Measurements from ENCODE around the gene EPHA4.

Gene EPHA4

DNA sequence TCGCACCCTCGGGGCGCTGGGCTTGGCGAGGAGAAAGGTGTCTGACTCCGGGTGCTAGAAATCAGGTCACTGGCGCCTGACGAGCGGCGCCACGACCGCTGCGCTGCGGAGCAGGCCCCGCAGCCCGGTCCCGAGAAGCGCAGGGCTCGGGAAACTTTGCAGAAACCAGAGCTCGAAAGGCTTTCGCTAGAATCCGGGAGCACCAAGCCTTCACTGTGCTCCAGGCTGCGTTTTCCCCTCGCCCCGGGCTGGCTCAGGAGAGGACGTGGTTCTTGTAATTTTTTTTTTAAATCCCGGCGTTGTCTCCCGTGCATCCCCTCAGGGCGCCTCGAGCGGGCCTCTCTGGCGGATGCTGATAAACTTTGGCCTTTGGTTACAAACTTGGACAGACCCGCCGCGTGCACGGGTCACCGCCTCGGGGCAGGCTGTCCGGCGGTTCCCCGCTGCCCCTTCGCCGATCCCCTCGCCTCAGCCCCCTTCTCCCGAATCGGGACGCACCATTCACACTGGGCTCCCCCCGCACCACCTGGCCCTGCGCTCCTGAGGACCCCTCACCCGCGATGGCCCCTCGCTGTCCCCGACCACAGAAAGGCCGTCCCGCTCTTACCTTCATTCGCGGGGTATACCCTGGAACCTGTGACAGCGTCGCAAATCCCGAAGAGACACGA is 419 bp downstream of the EPHA4 start:
- no peak for DNase-seq (ENCODE audit: low read depth, low spot score)

DNA sequence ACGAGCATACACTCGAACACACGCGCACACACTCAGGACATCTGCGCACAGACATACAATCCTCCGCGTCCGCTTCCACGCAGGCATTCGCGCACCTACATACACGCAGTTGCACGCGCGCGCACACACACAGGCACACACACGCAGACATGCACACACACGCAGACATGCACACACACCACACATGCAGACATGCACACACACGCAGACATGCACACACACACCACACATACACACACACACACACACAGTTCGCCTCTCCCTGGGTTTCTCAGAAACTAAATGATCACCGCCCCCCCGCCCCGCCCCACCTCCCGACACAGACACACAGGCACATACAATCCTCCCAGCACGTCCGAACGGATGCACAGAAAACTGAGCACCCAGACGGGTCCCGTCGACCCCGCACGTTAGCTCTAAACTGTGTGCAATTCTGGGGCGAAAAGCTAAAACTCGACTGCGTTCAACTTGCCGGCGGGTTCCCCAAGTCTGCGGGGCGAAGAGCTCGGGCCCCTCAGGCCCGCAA is 1.0 kb downstream of the EPHA4 start:
- no peak for DNase-seq (ENCODE audit: low read depth, low spot score)

DNA sequence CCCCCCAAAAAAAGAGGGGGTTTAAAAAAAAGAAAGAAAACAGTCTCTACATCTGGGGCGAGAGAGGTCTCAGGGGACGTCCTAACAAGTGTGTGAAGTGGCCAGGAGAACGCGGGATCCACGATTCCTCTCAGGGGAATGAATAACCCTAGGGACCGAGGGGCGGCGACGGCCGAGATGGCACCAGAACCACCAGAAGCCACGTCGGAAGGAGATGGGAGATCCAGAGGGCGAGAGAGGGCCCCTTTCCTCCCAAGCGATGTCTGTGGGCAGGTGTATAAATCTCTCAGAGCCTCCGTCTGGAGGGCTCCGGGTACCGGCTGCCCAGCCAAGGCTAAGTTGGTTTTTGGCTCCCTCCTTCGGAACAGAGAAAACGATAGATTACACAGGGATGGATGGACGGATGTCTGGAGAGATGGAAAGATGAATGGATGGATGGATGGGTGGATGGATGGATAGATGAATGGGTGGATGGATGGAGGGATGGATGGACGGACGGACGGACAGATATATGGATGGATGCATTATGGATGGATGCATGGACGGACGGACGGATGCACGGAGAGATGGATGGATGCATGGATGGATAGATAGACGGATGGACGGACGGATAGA is 1.7 kb downstream of the EPHA4 start:
- DNase-seq (ENCODE audit: low read depth, low spot score) = no peak

DNA sequence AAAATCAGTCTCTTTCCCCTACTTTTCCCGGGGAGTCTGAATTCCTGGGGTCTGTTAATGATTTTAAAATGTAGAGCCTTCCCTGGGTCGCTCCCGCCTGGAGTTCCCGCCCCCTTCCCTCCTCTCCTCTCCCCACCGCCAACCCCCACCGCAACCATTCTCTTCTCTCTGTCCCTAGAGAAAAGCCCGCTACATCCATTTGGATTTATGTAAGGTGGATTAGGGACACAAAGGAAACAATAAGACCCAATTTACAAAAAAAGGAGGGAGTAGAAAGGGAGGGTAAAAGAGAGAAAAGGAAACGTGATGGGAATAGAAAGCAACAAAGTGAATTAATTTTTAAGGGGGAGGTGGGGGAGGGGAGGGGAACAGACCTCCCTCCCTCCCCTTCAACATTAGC is 2.2 kb downstream of the EPHA4 start:
- DNase-seq (ENCODE audit: low read depth, low spot score) = no peak

DNA sequence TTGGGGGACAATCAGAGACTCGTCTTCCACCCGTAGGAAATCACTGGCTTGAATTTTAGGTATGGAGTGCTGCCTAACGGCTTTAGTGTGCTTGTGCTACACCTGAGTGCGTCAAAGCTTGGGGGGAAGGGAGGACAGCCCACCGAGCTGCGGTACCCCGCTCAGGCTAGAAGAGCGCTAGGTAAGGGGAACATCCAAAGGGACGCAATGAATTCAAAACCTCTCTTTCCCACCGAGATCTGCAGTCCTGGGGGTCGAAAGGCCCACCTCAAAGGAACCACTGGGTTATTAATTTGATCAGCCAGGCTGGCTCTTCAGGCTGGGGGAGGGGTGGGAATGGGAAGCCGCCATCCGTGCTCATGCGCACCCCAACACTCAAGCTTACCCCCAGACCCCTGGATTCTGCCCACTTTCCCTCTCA is 2.7 kb downstream of the EPHA4 start:
- no peak for DNase-seq (ENCODE audit: low read depth, low spot score)

DNA sequence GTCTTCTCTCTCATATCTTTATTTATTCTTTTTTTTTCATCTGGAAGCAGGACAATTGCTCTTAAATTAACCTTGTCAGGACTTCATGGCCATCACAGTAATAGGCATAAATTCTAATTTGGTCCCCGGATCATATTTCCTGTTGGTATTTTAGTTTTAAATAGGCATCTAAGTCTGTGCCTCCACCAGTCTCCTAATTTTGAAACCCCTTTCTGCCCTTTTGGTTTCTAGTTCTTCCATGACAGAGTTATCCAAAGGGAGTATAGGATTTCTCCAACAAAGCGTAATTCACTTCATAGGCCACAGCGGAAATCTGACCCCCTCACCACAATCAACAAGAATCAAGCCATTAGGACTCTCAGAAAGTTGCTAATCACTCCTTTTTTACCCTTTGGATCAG is 3.8 kb downstream of the EPHA4 start:
- no peak for DNase-seq (ENCODE audit: low read depth, low spot score)

DNA sequence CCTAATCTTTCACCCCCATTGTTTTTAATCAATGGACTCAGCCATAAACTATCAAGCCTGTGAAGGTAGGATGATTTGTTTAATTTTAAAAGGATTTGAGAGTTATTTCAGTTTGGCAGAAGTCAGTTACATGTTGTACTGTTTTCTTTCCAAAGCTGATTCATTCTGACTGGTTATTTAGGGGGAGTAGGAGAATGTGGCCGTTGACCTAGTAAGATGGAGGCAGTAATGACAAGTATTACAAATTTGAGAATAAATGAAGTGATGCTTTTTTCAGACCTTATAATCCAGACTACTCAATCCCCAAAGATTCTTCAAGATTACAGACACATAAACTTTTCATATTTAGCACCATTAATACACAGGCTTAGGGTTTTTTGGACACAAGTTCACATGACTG is 4.3 kb downstream of the EPHA4 start:
- DNase-seq (ENCODE audit: low read depth, low spot score) = no peak

DNA sequence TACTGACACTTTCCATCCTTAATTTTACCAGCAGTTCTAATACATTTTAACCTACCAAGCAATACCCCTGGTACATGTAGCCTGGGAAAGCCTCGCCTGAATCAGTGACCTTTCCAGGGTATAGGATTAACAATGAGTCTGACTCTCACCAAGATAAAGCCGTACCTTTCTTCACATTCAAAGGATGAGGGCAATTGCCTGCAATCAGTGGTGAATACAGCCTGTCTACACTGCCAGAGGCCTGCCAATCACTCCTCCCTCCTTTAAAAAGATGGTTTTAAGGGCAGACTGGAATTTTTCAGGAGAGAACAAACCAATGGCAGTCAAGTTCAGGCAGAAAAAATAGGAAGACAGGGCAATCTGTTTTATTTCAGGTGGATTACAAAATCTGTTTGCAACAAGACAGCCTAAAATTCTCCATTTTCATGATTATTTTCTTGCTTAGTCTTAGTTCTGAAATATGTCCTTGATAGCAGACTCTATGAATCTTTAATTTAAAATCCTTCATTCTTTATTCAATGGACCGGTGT is 4.8 kb downstream of the EPHA4 start:
- no peak for DNase-seq (ENCODE audit: low read depth, low spot score)

DNA sequence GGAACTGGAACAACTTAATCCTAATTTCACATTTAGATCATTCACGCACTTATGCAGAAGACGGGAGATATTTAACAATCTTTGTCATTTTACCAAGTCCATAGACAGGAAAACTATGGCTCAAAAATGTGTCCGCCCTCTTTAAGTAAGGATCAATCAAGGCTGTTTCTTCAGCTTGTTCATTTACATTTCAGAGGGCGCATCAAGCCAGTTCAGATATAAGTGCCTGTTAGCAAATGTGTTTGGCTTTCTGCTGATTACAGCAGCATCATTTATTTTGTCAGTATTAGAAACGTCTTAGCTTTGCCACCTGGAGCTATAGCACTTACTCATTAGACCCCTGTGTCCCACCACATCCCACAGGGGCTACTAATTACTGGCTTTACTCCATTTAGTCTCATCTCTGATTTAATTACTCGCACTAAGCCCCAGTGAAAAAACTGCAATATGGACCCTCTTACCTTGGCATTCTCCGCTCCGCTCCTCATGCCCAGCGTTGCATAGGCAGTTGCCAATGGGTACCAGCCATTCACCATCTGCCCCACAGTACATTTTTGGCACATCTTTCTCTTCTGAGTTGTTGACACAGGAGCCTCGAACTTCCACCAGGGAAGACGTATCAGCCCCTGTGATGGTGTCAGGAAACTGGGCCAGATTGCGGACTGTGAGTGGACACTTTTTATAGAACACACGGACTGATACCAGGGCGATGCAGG is 8.7 kb downstream of the EPHA4 start:
- no peak for DNase-seq (ENCODE audit: low read depth, low spot score)

DNA sequence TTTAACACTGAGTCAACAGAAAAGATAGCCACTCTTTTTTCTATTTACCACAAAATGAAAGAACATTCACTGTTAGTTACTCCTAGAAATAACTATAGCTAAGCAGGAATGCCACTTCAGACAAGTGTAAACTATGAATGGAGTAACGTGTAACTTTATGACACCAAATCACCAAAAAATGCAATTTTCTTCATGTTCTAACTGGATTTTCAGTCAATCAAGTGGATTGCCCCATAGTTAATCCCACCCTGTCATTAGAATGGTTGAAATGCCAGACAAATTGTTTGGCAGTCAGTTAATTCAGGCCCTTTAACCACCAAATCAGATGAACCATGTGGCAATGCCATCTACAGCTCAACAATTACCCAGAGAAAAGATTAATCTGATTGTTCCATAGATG is 9.9 kb downstream of the EPHA4 start:
- DNase-seq (ENCODE audit: low read depth, low spot score) = no peak

DNA sequence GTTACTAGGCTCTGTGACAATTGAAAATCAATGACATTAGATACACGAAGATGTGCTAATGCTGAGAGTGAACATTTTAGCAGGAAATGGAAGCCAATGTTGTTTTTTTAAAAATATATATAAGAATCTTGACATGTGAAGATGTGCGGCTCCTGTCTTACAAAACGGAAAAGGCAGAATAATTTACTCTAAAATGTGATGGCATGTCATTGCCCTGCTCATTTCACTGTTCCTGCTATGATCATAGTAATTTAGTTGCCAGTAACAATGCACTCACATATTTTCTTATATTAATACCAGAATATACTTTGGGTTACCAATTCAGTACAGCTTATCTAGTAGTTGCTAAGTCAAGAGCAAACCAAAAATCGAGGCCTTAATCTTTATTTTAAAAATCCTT is 10.3 kb downstream of the EPHA4 start:
- DNase-seq (ENCODE audit: low read depth, low spot score) = no peak

DNA sequence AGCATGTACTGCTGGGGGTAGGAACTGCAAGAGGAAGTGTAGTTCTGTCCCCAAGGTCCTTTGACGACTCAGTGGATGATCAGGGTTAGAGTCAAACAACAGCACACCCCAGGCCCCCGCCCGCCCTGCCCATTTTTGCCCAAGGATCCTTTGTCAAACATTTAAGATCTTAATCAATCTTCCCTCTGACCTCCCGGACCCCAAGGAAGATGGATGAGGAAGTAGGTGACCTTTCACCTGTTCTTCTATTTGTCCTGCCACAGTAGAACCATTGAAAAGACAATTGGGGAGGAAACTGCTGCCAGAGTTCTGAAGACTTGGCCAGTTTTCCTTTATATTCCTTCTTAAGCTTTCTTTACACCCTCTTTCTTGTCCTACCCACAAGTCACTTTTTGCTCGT is 12.1 kb downstream of the EPHA4 start:
- no peak for DNase-seq (ENCODE audit: low read depth, low spot score)

DNA sequence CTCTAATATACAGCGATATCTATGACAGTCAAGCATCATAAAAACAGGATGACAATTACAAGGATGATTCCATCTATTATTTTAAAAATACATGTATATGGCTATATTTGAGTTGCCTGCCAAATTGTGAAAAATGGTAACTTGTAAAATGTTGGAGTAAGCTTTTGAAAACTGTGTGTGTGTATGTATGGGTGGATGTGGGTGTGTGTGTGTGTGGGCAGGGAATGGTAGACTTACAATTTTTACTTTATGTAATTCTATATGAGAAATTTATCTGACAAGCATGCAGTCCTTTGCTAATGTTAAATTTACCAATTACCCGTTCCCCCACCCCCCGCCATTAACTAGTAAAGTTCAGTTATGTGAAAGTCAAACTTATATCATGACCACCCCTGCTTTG is 14.0 kb downstream of the EPHA4 start:
- no peak for DNase-seq (ENCODE audit: low read depth, low spot score)

DNA sequence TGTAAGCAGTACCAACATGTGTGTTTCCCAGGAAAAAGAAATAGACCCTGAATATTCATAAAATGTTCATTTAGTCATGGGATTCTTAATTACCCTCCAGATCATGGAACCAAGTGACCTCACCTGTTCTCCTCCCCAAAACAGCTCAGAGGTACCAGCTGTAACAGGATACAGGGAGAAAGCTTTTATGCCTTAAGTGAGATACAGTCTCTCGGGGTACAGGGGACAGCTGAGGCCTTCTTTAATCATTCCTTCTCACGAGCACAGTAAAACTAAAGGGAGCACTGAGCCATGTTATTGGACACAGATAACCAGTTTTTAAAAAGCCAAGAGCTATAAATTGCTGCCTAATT is 16.6 kb downstream of the EPHA4 start:
- no peak for DNase-seq (ENCODE audit: low read depth, low spot score)

DNA sequence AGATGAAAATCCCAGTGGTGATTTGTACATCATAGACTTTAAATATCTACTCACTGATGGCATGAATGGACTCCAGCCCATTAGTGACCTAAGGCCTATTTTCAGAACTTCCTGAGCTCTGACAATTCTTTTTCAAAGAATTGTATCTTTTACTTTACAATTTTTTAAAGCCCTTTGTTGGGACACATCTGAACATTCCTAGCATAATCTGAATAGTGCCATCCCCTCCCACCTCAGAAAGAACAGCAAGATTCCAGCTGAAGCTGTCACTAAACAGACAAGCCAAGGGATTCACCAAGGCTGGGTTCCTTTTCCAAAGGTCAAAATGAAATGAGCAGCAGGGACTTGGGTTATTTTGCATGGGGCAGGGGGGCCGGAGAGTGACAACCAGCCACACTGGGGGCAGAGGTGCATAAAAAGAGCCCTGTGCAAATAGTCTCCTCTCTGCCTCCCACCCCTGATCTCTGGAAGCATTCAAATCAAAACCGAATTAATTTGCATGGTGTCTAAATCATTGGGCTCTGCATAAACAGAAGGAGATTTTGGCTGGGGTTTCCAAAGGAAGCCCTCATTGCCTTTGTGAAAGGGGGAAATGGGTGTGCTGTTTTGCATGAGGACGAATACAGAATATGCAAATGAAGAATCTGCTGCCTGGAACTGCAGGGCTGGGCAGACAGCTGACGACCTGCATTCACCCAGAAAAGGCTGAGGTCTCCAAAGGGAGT is 17.2 kb downstream of the EPHA4 start:
- DNase-seq (ENCODE audit: low read depth, low spot score) = no peak

DNA sequence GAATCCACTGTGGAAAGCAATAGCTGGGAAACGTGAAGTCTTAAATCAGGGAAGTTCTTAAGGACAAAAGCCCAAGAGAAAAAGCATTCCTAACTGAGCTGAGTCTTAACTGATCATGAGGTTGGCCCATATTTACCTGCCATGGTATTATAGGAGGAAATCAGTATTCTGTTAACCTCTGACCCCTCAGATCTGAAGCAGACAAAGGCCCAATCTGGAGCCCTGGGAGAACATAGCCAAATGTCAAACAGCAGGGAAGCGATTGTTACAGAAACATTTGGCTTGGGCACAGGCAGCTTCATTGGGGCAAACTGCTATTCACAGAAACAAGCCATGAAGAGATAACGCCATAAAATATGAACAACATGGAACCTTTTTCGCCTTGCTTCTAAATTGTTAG is 18.8 kb downstream of the EPHA4 start:
- no peak for DNase-seq (ENCODE audit: low read depth, low spot score)

DNA sequence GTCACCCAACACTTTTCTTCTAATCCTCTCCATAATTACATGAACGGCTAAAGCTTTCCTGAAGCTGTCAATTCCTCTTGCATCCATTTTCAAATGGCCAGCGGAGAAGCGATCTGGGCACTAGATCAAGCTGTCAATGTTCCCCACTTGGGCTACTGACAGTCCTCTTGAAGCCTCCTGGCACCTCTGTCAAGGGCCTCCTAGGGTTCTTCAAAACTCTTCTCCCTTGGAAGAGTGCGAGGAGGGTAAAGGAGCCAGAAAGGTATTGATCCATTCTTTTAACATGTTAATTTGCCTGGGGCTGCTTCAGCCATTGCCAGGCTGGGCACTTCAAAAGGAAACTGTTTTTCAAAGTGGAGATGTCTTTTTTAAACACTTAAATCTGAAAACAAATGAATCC is 19.8 kb downstream of the EPHA4 start:
- no peak for DNase-seq (ENCODE audit: low read depth, low spot score)

DNA sequence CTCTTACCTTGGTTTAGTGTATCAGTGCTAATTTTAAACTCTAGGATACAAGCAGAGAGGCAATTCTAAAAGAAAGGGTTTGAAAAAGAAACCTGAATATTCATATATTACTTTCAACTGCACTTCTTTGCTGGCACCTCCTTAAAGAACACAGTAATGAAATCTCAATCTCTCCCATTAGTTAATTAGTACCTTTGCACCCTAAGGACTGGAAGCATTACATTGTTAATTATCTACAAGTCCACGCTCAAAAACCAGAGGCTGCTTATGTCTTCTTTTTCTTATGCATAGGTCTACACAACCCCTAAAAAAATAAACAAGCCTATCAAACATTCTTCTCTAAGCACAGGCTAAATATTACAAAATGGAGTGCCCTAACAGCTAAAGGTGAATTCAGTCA is 20.2 kb downstream of the EPHA4 start:
- no peak for DNase-seq (ENCODE audit: low read depth, low spot score)

DNA sequence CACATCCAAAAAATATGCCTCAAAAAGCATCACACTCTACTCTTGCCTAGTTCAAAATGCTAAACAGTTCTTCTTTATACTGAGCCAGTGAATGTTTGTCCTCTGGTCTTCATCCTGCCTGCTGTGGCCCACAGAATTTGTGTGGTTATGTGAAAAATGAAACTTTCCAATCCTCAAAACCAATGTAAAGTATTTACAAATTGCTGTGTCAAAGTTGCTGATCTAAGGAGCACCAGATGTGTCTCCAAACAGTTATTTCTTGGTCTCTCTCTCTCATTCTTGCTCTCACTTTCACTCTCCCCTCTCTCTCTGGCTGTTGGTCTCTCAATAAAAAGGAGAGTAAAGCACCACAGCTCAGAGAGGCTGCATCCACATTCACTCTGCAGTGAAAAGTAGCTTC is 23.0 kb downstream of the EPHA4 start:
- DNase-seq (ENCODE audit: low read depth, low spot score) = no peak

DNA sequence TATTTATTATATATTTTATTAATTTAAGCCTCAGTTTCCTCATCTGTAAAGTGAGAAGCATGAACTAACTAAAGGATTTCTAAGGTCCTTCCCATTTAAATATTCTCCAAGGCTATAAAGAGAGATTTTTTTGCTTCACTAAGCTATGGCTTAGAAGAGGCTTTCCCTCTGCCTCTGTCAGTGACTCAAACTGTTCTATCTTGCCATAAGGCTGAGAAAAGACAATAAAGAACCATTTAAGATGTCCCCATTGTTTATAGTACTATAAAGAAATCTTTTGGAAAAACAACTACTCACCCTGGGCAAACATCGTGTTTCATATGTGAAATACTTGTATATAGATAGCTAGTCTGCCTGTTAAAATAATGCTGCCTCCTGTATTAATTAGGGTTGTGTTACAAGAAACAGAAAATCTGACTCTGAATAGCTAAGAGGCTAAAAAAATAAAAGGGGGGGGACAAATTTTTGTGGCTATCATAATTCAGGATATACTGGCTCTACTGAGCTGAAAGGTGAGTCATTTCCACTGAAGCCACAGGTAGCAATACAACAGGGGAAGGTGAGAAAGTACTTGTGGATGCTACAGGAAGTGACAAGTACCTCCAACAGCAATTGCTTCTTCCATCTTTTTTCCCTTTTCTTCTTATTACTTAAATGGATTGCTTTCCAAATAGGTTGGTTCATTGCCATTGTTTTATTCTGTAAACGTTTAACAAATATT is 25.4 kb downstream of the EPHA4 start:
- no peak for DNase-seq (ENCODE audit: low read depth, low spot score)

DNA sequence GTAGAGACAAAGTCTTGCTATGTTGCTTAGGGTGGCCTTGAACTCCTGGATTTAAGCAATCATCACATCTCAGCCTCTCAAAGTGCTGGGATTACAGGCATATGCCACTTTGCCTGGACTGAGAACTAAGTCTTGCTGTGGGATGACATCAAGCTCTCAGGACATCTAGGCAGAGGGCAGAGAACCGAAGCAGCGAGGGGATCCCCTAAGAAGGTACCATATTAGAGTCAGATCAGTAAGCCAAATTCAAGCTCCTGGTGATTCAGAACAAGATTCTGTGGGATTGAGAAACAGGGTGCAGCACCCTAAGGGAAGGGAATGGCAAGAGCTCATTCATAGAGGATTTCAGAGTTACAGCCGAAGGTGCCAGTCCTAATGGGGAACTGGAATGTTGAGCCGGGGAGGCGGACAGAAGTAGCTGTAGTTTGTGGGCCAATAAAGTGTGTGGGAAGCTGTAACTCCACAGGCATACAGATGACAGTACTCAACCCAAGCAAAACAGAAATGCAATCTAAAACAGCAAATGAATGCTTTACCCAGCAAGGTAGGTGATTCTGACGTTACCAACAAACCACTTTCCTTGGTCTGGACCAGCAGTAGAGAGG is 30.9 kb downstream of the EPHA4 start:
- DNase-seq (ENCODE audit: low read depth, low spot score) = no peak
